ENCODE measurements around the gene IL22RA1. TPM values are rescaled to one million over a fixed set of nuclear protein-coding genes. Genes with fewer than 3 reads are reported as not detected.

The IL22RA1 gene
- total RNA-seq, 1 experiment from 2014 or later, result 0.28 TPM

GRCh38 chr1:24084050-24084449 is 58.9 kb downstream of the IL22RA1 start:
- no peaks in the 10 kb centered on the region for H3K36me3 Mint-ChIP-seq
- peaks cover 2% of the 10 kb centered on the region; the same call in 1 of the 2 replicates for H3K4me1 Mint-ChIP-seq
- ChIA-PET CTCF (interaction anchor here (1.4 kb wide), 1 partner anchor 11 kb away, joined by 6 read pairs; no protein-coding TSS in a partner anchor), POLR2A (no interaction called here)
- DNase-seq (ENCODE audit: low spot score) (no peak), ATAC-seq (no peak)
- H3K9me3 Mint-ChIP-seq, result no peaks in the 10 kb centered on the region
- H3K27ac Mint-ChIP-seq, result no peak overlapping the region
- no peaks in the 10 kb centered on the region; the same call in 1 of the 2 replicates for H3K27me3 Mint-ChIP-seq (ENCODE audit: low read depth)
- no peak overlapping the region for H3K4me3 Mint-ChIP-seq
- TF ChIP-seq ATF3 (CRISPR knock-in tag; conservative IDR thresholded peaks at IDR 0.05) (no peak), KAT7 (CRISPR knock-in tag; IDR thresholded peaks at IDR 0.05; ENCODE audit: borderline replicate concordance) (no peak), ZBTB21 (CRISPR knock-in tag; IDR thresholded peaks at IDR 0.05; ENCODE audit: borderline replicate concordance) (no peak), ZNF416 (CRISPR knock-in tag; IDR thresholded peaks at IDR 0.05) (no peak), HMGA2 (CRISPR knock-in tag; IDR thresholded peaks at IDR 0.05) (no peak), STAT6 (CRISPR knock-in tag; conservative IDR thresholded peaks at IDR 0.05; ENCODE audit: low read depth) (no peak)

- ChIA-PET CTCF (interaction anchor here (1.1 to 1.5 kb wide), 4 partner anchors 11 to 68 kb away, joined by 3 to 8 read pairs (median 4); no protein-coding TSS in a partner anchor), POLR2A (no interaction called here)
- Mint-ChIP-seq H3K27me3 (ENCODE audit: low read depth) (no peaks in the 10 kb centered on the region; the same call in 1 of the 2 replicates), H3K4me1 (peaks cover 12% of the 10 kb centered on the region), H3K27ac (no peak overlapping the region), H3K4me3 (no peak overlapping the region), H3K9me3 (no peaks in the 10 kb centered on the region), H3K36me3 (no peaks in the 10 kb centered on the region)
- TF ChIP-seq TCF7 (CRISPR knock-in tag; IDR thresholded peaks at IDR 0.05; ENCODE audit: low read depth) (no peak), FOXP1 (CRISPR knock-in tag; IDR thresholded peaks at IDR 0.05; ENCODE audit: borderline replicate concordance) (no peak), ZNF512 (CRISPR knock-in tag; IDR thresholded peaks at IDR 0.05; ENCODE audit: borderline replicate concordance) (no peak), GTF2I (CRISPR knock-in tag; conservative IDR thresholded peaks at IDR 0.05) (no peak), E2F1 (CRISPR knock-in tag; IDR thresholded peaks at IDR 0.05) (no peak), SMAD3 (CRISPR knock-in tag; IDR thresholded peaks at IDR 0.05; ENCODE audit: borderline replicate concordance) (no peak), USF1 (CRISPR knock-in tag; IDR thresholded peaks at IDR 0.05) (no peak), ATF1 (CRISPR knock-in tag; IDR thresholded peaks at IDR 0.05) (no peak), ELF4 (CRISPR knock-in tag; IDR thresholded peaks at IDR 0.05; ENCODE audit: low read depth) (no peak), TEAD4 (CRISPR knock-in tag; IDR thresholded peaks at IDR 0.05) (no peak), JAZF1 (CRISPR knock-in tag; IDR thresholded peaks at IDR 0.05) (no peak), ZNF416 (CRISPR knock-in tag; IDR thresholded peaks at IDR 0.05) (no peak), E2F4 (CRISPR knock-in tag; IDR thresholded peaks at IDR 0.05; ENCODE audit: borderline replicate concordance, low read depth) (no peak), ZNF317 (CRISPR knock-in tag; IDR thresholded peaks at IDR 0.05; ENCODE audit: borderline replicate concordance, low read depth) (no peak)
- DNase-seq (ENCODE audit: low spot score) (no peak), ATAC-seq (no peak)
Observed at GRCh38 chr1:24082372-24082771, 60.6 kb downstream of the IL22RA1 start.
